HCT116 (cell line): ENCODE results near the gene MAP4K2. TPM values are rescaled to one million over a fixed set of nuclear protein-coding genes. Genes with fewer than 3 reads are reported as not detected.

Source experiments
- ATAC-seq: fragments of 200-7000 bp; cut with Tn5 transposase; 2 replicates; pipeline ENCODE4 v1.9.1; 2020; ENCODE audit warnings: mild to moderate bottlenecking, moderate library complexity
- BruUV-seq: library from RNA; stranded (reverse); fragments of 400-500 nt; replicated peaks from 2 replicates; lab custom pipeline; 2021; lab: Mats Ljungman, UMichigan
- CTCF ChIA-PET: fragments of 300-600 bp; sonication (Branson Sonifier 250); formaldehyde crosslinking; loops from one replicate; lab custom pipeline; 2021; ENCODE audit warnings: antibody characterized with exemption; lab: Charles Lee
- POLR2A ChIA-PET: fragments of 300-600, 350-600 bp; sonication (Branson Sonifier 250); formaldehyde crosslinking; loops from one replicate; lab custom pipeline; 2021; ENCODE audit warnings: antibody characterized with exemption; lab: Charles Lee
- RAD21 ChIA-PET, 2 experiments: fragments of 300-600 bp; sonication (Branson Sonifier 250); formaldehyde crosslinking; loops; one replicate each; lab custom pipeline; 2023; ENCODE audit warnings: low total read pairs in 2 of 2; ENCODE audit not compliant: uncharacterized antibody in 2 of 2, unreplicated experiment in 2 of 2, low non-redundant PET in 1 of 2; lab: Charles Lee
- DNase-seq: peaks from one replicate; pipeline ENCODE4 v3.0.0-alpha.2; 2010; ENCODE audit warnings: low read depth, low spot score
- H2AFZ ChIP-seq: fragments of 200-600 bp; shearing (Covaris generic), sonication (generic); 2 replicates; pipeline ENCODE4 v1.6.1; 2017; ENCODE audit warnings: low read depth, mixed run types, mixed read lengths, antibody characterized with exemption, low read length; ENCODE audit not compliant: poor library complexity, severe bottlenecking
- H3K27ac ChIP-seq: 2 replicates; pipeline ENCODE4 v1.5.1; 2012; ENCODE audit warnings: low read depth, low read length
- H3K27me3 ChIP-seq: fragments of 200-600 bp; sonication (generic); 2 replicates; pipeline ENCODE4 v1.6.1; 2016; ENCODE audit warnings: mixed run types, low read length, mixed read lengths; ENCODE audit not compliant: insufficient read depth
- H3K36me3 ChIP-seq, 2 experiments: fragments of 200-500 bp in 1 of 2; fragments of 200-600 bp in 1 of 2; sonication (Bioruptor generic) in 1 of 2; sonication (generic) in 1 of 2; 2 replicates each; pipeline versions ENCODE4 v1.5.1 to v1.6.1; 2014 to 2016; ENCODE audit warnings: low read length in 2 of 2, inconsistent platforms in 1 of 2, mixed read lengths in 1 of 2, mixed run types in 1 of 2; ENCODE audit not compliant: insufficient read depth in 2 of 2, control insufficient read depth in 1 of 2
- H3K4me1 ChIP-seq, 2 experiments: fragments of 200-600 bp in 1 of 2; sonication (generic) in 1 of 2; 2 replicates each; pipeline versions ENCODE4 v1.5.1 to v1.6.1; 2012 to 2017; ENCODE audit warnings: low read length in 2 of 2, inconsistent platforms in 1 of 2, mild to moderate bottlenecking in 1 of 2, mixed read lengths in 1 of 2, mixed run types in 1 of 2, moderate library complexity in 1 of 2; ENCODE audit not compliant: insufficient read depth in 2 of 2, control insufficient read depth in 1 of 2
- H3K4me2 ChIP-seq: fragments of 200-600 bp; sonication (generic); 2 replicates; pipeline ENCODE4 v1.6.1; 2017; ENCODE audit warnings: mixed run types, low read length, mixed read lengths
- H3K4me3 ChIP-seq, 2 experiments: fragments of 200-600 bp in 1 of 2; sonication (generic) in 1 of 2; replicated peaks in 1 of 2; 2 replicates each; pipeline ENCODE4 v1.5.1; 2011 to 2016; ENCODE audit warnings: low read length in 2 of 2, control low read depth in 1 of 2, low read depth in 1 of 2, mild to moderate bottlenecking in 1 of 2, mixed read lengths in 1 of 2, mixed run types in 1 of 2
- H3K79me2 ChIP-seq: fragments of 200-600 bp; sonication (generic); 2 replicates; pipeline ENCODE4 v1.6.1; 2017; ENCODE audit warnings: mild to moderate bottlenecking, mixed run types, low read length, moderate library complexity, mixed read lengths; ENCODE audit not compliant: insufficient read depth
- H3K9ac ChIP-seq: fragments of 200-600 bp; sonication (generic); 2 replicates; pipeline ENCODE4 v1.6.1; 2016; ENCODE audit warnings: low read length, mixed read lengths
- H3K9me2 ChIP-seq: fragments of 200-600 bp; sonication (generic), shearing (Covaris generic); 2 replicates; pipeline ENCODE4 v1.6.1; 2017; ENCODE audit warnings: mixed run types, mild to moderate bottlenecking, moderate library complexity; ENCODE audit not compliant: insufficient read depth
- H3K9me3 ChIP-seq, 2 experiments: fragments of 200-500 bp in 1 of 2; fragments of 200-600 bp in 1 of 2; sonication (Bioruptor generic) in 1 of 2; sonication (generic) in 1 of 2; 2 replicates each; pipeline ENCODE4 v1.6.1; 2014 to 2017; ENCODE audit warnings: low read length in 2 of 2, mixed read lengths in 2 of 2, inconsistent platforms in 1 of 2, low read depth in 1 of 2, mild to moderate bottlenecking in 1 of 2, mixed run types in 1 of 2, moderate library complexity in 1 of 2; ENCODE audit not compliant: control insufficient read depth in 1 of 2, insufficient read depth in 1 of 2
- H4K20me1 ChIP-seq: fragments of 200-600 bp; sonication (generic), shearing (Covaris generic); 2 replicates; pipeline ENCODE4 v1.6.1; 2017; ENCODE audit warnings: mixed run types, mild to moderate bottlenecking, moderate library complexity; ENCODE audit not compliant: insufficient read depth
- CBX3 ChIP-seq: IDR thresholded peaks from 2 replicates; pipeline ENCODE4 v1.6.1; 2012; ENCODE audit warnings: low read depth
- EGR1 ChIP-seq: IDR thresholded peaks from 2 replicates; pipeline ENCODE4 v1.6.1; 2012; ENCODE audit warnings: low read depth
- ELF1 ChIP-seq: IDR thresholded peaks from 2 replicates; pipeline ENCODE4 v1.6.1; 2012; ENCODE audit warnings: low read depth, borderline replicate concordance
- EZH2phosphoT487 ChIP-seq: fragments of 200-600 bp; IDR thresholded peaks from 2 replicates; pipeline ENCODE4 v1.6.1; 2018; ENCODE audit warnings: antibody characterized with exemption, borderline replicate concordance
- FOSL1 ChIP-seq: IDR thresholded peaks from 2 replicates; pipeline ENCODE4 v1.6.1; 2012; ENCODE audit warnings: low read depth
- JUND ChIP-seq: IDR thresholded peaks from 2 replicates; pipeline ENCODE4 v1.6.1; 2012
- MAX ChIP-seq: IDR thresholded peaks from 2 replicates; pipeline ENCODE4 v1.6.1; 2012
- POLR2A ChIP-seq: IDR thresholded peaks from 2 replicates; pipeline ENCODE4 v1.7.0; 2011; ENCODE audit warnings: borderline replicate concordance; ENCODE audit not compliant: insufficient read depth, insufficient read length; ENCODE audit errors: extremely low read depth
- POLR2AphosphoS5 ChIP-seq: IDR thresholded peaks from 2 replicates; pipeline ENCODE4 v1.6.1; 2011; ENCODE audit warnings: mild to moderate bottlenecking, low read depth, low read length, moderate library complexity
- RAD21 ChIP-seq: IDR thresholded peaks from 2 replicates; pipeline ENCODE4 v1.6.1; 2012; ENCODE audit warnings: low read depth, mild to moderate bottlenecking
- SIN3A ChIP-seq: IDR thresholded peaks from 2 replicates; pipeline ENCODE4 v1.6.1; 2012; ENCODE audit warnings: low read depth
- SRF ChIP-seq: IDR thresholded peaks from 2 replicates; pipeline ENCODE4 v1.6.1; 2012; ENCODE audit warnings: low read depth
- TCF7L2 ChIP-seq: IDR thresholded peaks from 2 replicates; pipeline ENCODE4 v1.7.0; 2011; ENCODE audit warnings: borderline replicate concordance, inconsistent platforms; ENCODE audit not compliant: insufficient read depth, insufficient read length; ENCODE audit errors: extremely low read depth
- YY1 ChIP-seq: IDR thresholded peaks from 2 replicates; pipeline ENCODE4 v1.6.1; 2011; ENCODE audit warnings: low read length, low read depth, moderate library complexity, mild to moderate bottlenecking; ENCODE audit not compliant: insufficient replicate concordance; ENCODE audit errors: extremely low read depth
- ZNF274 ChIP-seq: fragments of 200-500 bp; sonication (Bioruptor generic); IDR thresholded peaks from 2 replicates; pipeline ENCODE4 v1.6.1; 2014; ENCODE audit warnings: mild to moderate bottlenecking, low read depth, low read length, inconsistent platforms
- intact Hi-C: fragments of 100-400 bp; cut with micrococcal nuclease; formaldehyde crosslinking; loops from 2 replicates; pipeline ENCODE4 v1.10.0; 2022
- total RNA-seq: library from RNA; stranded (reverse); gene quantifications from one replicate; pipeline ENCODE4 v1.2.1, GENCODE V29; 2021; ENCODE audit not compliant: unreplicated experiment
- TF ChIP-seq, protein P1 (sequence below): IDR thresholded peaks from 2 replicates; pipeline ENCODE4 v1.6.1; 2012
- TF ChIP-seq, protein P2 (sequence below): IDR thresholded peaks from 2 replicates; pipeline ENCODE4 v1.6.1; 2012; ENCODE audit warnings: low read depth

The MAP4K2 gene
- total RNA-seq, 1 experiment from 2014 or later: 44.2 TPM

DNA sequence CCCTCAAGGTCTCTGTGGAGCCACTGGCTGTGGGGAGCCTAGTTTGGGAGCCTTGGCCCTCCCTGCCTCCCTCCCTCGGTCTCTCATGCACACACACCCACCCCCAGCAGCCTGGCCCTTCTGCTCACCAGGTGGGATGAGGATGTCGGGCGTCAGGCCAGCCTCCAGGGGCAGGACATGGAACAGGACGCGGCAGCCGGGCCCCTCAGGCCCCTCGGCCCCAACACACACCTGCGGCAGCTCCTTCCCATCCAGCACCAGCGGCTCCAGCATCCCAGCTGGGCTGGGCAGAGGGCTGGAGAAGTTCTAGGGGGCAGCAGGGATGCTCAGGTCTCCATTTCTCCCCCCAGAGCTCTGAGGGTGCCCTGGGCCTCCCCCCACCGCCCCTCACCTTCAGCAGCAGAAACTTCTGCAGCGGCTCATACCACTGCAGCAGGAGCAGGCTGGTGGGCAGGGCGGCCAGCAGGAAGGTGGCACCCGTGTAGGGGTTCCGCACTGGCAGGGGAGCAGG, 11.2 kb downstream of the MAP4K2 start:
- Histone ChIP-seq H3K9me2 (no peaks in the 10 kb centered on the region), H4K20me1 (no peaks in the 10 kb centered on the region), H3K36me3 (no peaks in the 10 kb centered on the region; a peak in 1 of 4 replicates), H3K9ac (no peak overlapping the region), H3K27ac (no peak overlapping the region), H3K9me3 (no peaks in the 10 kb centered on the region), H3K4me1 (peaks cover 2 to 4% of the 10 kb centered on the region in 2 experiments; a peak in 2 of 4 replicates), H3K27me3 (no peaks in the 10 kb centered on the region), H2AFZ (no peak overlapping the region), H3K79me2 (no peaks in the 10 kb centered on the region), H3K4me2 (no peak overlapping the region), H3K4me3 (no peak overlapping the region)
- TF ChIP-seq SRF (no peak), ELF1 (no peak), CBX3 (no peak), ZNF274 (no peak), POLR2A (no peak), RAD21 (no peak)
- no peak for ATAC-seq
- CTCF ChIA-PET: no interaction called here
- BruUV-seq: no TSS peak
- RAD21 ChIA-PET: no interaction called here
- intact Hi-C loops: no loop called here
- POLR2A ChIA-PET: no interaction called here
- no peak for DNase-seq

DNA sequence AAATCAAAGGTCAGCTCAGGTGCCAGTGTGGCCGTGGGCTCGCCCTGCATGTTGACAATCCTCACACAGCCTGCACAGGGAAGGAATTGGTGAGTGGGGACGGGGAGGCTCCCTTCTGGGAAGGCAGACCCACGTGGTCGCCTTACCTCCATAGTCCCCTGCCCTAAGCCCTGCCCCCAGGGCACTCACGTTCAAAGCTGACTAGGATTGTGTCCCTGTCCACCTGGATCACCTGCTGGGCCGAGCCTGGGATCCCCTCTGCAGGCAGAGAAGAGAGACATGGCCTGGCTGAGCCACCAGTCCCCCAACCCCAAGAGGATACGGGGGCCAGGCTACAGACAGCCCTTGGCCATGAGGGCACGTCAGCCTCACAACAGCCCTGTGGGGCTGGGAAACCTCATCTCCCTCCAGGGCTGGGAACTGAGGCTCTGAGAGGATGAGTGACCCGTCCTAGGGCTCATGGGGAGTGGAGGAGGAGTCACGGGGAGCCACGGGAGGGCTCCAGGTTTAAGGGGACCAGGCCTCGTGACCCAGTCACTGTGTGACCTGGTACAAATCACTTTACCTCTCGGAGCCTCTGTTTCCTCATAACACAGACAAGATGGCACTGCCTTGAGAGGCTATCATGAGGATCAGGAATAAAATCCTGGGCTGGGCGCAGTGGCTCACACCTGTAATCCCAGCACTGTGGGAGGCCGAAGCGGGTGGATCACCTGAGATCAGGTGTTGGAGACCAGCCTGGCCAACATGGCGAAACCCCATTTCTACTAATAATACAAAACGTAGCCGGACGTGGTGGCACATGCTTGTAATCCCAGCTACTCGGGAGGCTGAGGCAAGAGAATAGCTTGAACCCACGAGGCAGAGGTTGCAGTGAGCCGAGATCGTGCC, 12.6 kb downstream of the MAP4K2 start:
- Histone ChIP-seq H3K27ac (no peak overlapping the region), H3K4me2 (no peak overlapping the region), H3K9me3 (no peaks in the 10 kb centered on the region), H3K9ac (no peak overlapping the region), H3K9me2 (no peaks in the 10 kb centered on the region), H4K20me1 (no peaks in the 10 kb centered on the region), H3K27me3 (no peaks in the 10 kb centered on the region), H3K4me3 (no peak overlapping the region), H3K36me3 (no peaks in the 10 kb centered on the region; a peak in 1 of 4 replicates), H3K4me1 (peaks cover 2 to 4% of the 10 kb centered on the region in 2 experiments; a peak in 2 of 4 replicates), H2AFZ (no peak overlapping the region), H3K79me2 (no peaks in the 10 kb centered on the region)
- ChIA-PET RAD21 (no interaction called here), CTCF (no interaction called here), POLR2A (interaction anchor here (0.8 kb wide), 1 partner anchor 12 kb away, joined by 6 read pairs; no protein-coding TSS in a partner anchor)
- intact Hi-C loops: no loop called here
- DNase-seq (no peak), ATAC-seq (no peak)
- no TSS peak for BruUV-seq
- no peak for TF ChIP-seq FOSL1
- no peak for TF ChIP-seq EGR1
- TF ChIP-seq EZH2phosphoT487: no peak
- TF ChIP-seq SIN3A: no peak
- TF ChIP-seq RAD21: no peak
- no peak for TF ChIP-seq YY1
- no peak for TF ChIP-seq JUND
- TF ChIP-seq, protein P1, sequence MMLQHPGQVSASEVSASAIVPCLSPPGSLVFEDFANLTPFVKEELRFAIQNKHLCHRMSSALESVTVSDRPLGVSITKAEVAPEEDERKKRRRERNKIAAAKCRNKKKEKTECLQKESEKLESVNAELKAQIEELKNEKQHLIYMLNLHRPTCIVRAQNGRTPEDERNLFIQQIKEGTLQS: no peak
- TF ChIP-seq POLR2AphosphoS5: no peak
- no peak for TF ChIP-seq CBX3
- no peak for TF ChIP-seq TCF7L2
- TF ChIP-seq, protein P2, sequence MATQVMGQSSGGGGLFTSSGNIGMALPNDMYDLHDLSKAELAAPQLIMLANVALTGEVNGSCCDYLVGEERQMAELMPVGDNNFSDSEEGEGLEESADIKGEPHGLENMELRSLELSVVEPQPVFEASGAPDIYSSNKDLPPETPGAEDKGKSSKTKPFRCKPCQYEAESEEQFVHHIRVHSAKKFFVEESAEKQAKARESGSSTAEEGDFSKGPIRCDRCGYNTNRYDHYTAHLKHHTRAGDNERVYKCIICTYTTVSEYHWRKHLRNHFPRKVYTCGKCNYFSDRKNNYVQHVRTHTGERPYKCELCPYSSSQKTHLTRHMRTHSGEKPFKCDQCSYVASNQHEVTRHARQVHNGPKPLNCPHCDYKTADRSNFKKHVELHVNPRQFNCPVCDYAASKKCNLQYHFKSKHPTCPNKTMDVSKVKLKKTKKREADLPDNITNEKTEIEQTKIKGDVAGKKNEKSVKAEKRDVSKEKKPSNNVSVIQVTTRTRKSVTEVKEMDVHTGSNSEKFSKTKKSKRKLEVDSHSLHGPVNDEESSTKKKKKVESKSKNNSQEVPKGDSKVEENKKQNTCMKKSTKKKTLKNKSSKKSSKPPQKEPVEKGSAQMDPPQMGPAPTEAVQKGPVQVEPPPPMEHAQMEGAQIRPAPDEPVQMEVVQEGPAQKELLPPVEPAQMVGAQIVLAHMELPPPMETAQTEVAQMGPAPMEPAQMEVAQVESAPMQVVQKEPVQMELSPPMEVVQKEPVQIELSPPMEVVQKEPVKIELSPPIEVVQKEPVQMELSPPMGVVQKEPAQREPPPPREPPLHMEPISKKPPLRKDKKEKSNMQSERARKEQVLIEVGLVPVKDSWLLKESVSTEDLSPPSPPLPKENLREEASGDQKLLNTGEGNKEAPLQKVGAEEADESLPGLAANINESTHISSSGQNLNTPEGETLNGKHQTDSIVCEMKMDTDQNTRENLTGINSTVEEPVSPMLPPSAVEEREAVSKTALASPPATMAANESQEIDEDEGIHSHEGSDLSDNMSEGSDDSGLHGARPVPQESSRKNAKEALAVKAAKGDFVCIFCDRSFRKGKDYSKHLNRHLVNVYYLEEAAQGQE: no peak
- TF ChIP-seq MAX: no peak
